Keratinocyte (primary cell): Measurements from ENCODE around the gene ADAMTS6. TPM values are rescaled to one million over a fixed set of nuclear protein-coding genes. Genes with fewer than 3 reads are reported as not detected.
A peak's percentile ranks its signal among the peaks of the same experiment; 100 is the strongest.

Source experiments
- DNase-seq: peaks from one replicate; pipeline ENCODE4 v3.0.0-alpha.2; 2011; ENCODE audit warnings: low read depth, missing footprints, low spot score
- FAIRE-seq: peaks from 2 replicates; lab custom pipeline; 2011; peaks lifted over from hg19 to GRCh38; lab: Jason Lieb, UNC
- H2AFZ ChIP-seq: 2 replicates; pipeline ENCODE4 v1.6.0; 2012; ENCODE audit warnings: low read length, control low read depth, inconsistent platforms; ENCODE audit not compliant: control insufficient read depth
- H3K27ac ChIP-seq: 2 replicates; pipeline ENCODE4 v1.5.1; 2011; ENCODE audit warnings: low read length; ENCODE audit not compliant: control insufficient read depth, insufficient read depth
- H3K27me3 ChIP-seq: 3 replicates; pipeline ENCODE4 v1.6.0; 2011; ENCODE audit warnings: low read length; ENCODE audit not compliant: control insufficient read depth, insufficient read depth; ENCODE audit errors: extremely low read depth
- H3K36me3 ChIP-seq, 2 experiments: 2 replicates in 1 of 2; 3 replicates in 1 of 2; pipeline ENCODE4 v1.5.1; 2011; ENCODE audit warnings: low read length in 2 of 2, mild to moderate bottlenecking in 1 of 2; ENCODE audit not compliant: control insufficient read depth in 2 of 2, insufficient read depth in 2 of 2; ENCODE audit errors: extremely low read depth in 1 of 2
- H3K4me1 ChIP-seq: 3 replicates; pipeline ENCODE4 v1.5.1; 2011; ENCODE audit warnings: low read length; ENCODE audit not compliant: control insufficient read depth, insufficient read depth; ENCODE audit errors: extremely low read depth
- H3K4me2 ChIP-seq: 3 replicates; pipeline ENCODE4 v1.6.0; 2011; ENCODE audit warnings: low read depth, low read length; ENCODE audit not compliant: control insufficient read depth, insufficient read depth; ENCODE audit errors: extremely low read depth
- H3K4me3 ChIP-seq, 3 experiments: fragments of 200-600 bp in 1 of 3; sonication (generic) in 1 of 3; 2 replicates in 2 of 3; 3 replicates in 1 of 3; pipeline ENCODE4 v1.5.1; 2011 to 2016; ENCODE audit warnings: low read length in 3 of 3, mild to moderate bottlenecking in 3 of 3, control low read depth in 2 of 3, inconsistent platforms in 1 of 3, low read depth in 1 of 3, mixed read lengths in 1 of 3, mixed run types in 1 of 3, moderate library complexity in 1 of 3; ENCODE audit not compliant: control insufficient read depth in 2 of 3, insufficient read depth in 2 of 3; ENCODE audit errors: extremely low read depth in 1 of 3
- H3K79me2 ChIP-seq: 2 replicates; pipeline ENCODE4 v1.6.0; 2012; ENCODE audit warnings: low read length; ENCODE audit not compliant: control insufficient read depth, insufficient read depth
- H3K9ac ChIP-seq: 3 replicates; pipeline ENCODE4 v1.6.0; 2011; ENCODE audit warnings: low read length; ENCODE audit not compliant: control insufficient read depth, insufficient read depth; ENCODE audit errors: extremely low read depth
- H3K9me1 ChIP-seq: 3 replicates; pipeline ENCODE4 v1.6.0; 2011; ENCODE audit warnings: low read length; ENCODE audit not compliant: control insufficient read depth, insufficient read depth; ENCODE audit errors: extremely low read depth
- H3K9me3 ChIP-seq: 2 replicates; pipeline ENCODE4 v1.5.1; 2012; ENCODE audit warnings: low read depth, low read length; ENCODE audit not compliant: control insufficient read depth
- H4K20me1 ChIP-seq: 3 replicates; pipeline ENCODE4 v1.6.0; 2011; ENCODE audit warnings: low read length; ENCODE audit not compliant: control insufficient read depth, insufficient read depth; ENCODE audit errors: extremely low read depth
- EZH2 ChIP-seq: IDR thresholded peaks from one replicate; pipeline ENCODE4 v1.6.1; 2012; ENCODE audit warnings: inconsistent platforms, mild to moderate bottlenecking, low read length, moderate library complexity
- dilution Hi-C: fragments of 300-500 bp; cut with MboI; formaldehyde crosslinking; loops from one replicate; pipeline ENCODE4 v1.7.0; 2020; ENCODE audit warnings: low sequenced_read_pairs; ENCODE audit not compliant: extremely low pct_ligation_motif_present
- polyA plus RNA-seq, 5 experiments: library from polyadenylated mRNA; depleted of rRNA in 3 of 5; stranded (reverse) in 3 of 5; stranded (forward) in 1 of 5; unstranded in 1 of 5; fragments of >200 nt; gene quantifications; 1 replicate in 1 of 5; 2 replicates in 3 of 5; 3 replicates in 1 of 5; pipeline versions ENCODE4 v1.2.1 to v1.2.3, GENCODE V29; 2011 to 2012; ENCODE audit warnings: missing spikeins in 2 of 5, low read depth in 1 of 5, low replicate concordance in 1 of 5
- TF ChIP-seq, protein P1 (sequence below), 3 experiments: IDR thresholded peaks in 1 of 3; conservative IDR thresholded peaks in 1 of 3; optimal IDR thresholded peaks in 1 of 3; 2 replicates in 2 of 3; 3 replicates in 1 of 3; pipeline versions ENCODE3 to v1.5.1; 2011; ENCODE audit warnings: low read length in 3 of 3, mild to moderate bottlenecking in 3 of 3, moderate library complexity in 2 of 3, control low read depth in 1 of 3, inconsistent platforms in 1 of 3; ENCODE audit not compliant: insufficient read depth in 2 of 3; ENCODE audit errors: extremely low read depth in 1 of 3

Gene ADAMTS6
- polyA plus RNA-seq, 1 donor (not counting 4 experiments of a cell fraction or from before 2014, with no cell fraction given) = 10.9 TPM

- TF ChIP-seq, protein P1, sequence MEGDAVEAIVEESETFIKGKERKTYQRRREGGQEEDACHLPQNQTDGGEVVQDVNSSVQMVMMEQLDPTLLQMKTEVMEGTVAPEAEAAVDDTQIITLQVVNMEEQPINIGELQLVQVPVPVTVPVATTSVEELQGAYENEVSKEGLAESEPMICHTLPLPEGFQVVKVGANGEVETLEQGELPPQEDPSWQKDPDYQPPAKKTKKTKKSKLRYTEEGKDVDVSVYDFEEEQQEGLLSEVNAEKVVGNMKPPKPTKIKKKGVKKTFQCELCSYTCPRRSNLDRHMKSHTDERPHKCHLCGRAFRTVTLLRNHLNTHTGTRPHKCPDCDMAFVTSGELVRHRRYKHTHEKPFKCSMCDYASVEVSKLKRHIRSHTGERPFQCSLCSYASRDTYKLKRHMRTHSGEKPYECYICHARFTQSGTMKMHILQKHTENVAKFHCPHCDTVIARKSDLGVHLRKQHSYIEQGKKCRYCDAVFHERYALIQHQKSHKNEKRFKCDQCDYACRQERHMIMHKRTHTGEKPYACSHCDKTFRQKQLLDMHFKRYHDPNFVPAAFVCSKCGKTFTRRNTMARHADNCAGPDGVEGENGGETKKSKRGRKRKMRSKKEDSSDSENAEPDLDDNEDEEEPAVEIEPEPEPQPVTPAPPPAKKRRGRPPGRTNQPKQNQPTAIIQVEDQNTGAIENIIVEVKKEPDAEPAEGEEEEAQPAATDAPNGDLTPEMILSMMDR (optimal IDR thresholded peaks at IDR 0.05 in 1 of 3, IDR thresholded peaks at IDR 0.05 in 1 of 3, conservative IDR thresholded peaks at IDR 0.05 in 1 of 3; ENCODE audit: extremely low read depth in 1 of 3, insufficient read depth in 2 of 3, low read length in 3 of 3) = no peak
- no peak for TF ChIP-seq EZH2
- Histone ChIP-seq H3K9ac (no peak overlapping the region), H3K4me1 (peaks cover 7% of the 10 kb centered on the region), H3K27ac (no peak overlapping the region), H3K79me2 (peaks cover 8% of the 10 kb centered on the region), H3K9me1 (no peaks in the 10 kb centered on the region), H3K36me3 (no peaks in the 10 kb centered on the region), H4K20me1 (no peaks in the 10 kb centered on the region), H3K4me3 (no peak overlapping the region), H2AFZ (no peak overlapping the region), H3K27me3 (no peaks in the 10 kb centered on the region), H3K4me2 (no peak overlapping the region), H3K9me3 (no peaks in the 10 kb centered on the region)
- dilution Hi-C loops = no loop called here
- DNase-seq (no peak), FAIRE-seq (no peak)
Observed at GRCh38 chr5:65485405-65485804, 3.7 kb upstream of the ADAMTS6 start.

DNA sequence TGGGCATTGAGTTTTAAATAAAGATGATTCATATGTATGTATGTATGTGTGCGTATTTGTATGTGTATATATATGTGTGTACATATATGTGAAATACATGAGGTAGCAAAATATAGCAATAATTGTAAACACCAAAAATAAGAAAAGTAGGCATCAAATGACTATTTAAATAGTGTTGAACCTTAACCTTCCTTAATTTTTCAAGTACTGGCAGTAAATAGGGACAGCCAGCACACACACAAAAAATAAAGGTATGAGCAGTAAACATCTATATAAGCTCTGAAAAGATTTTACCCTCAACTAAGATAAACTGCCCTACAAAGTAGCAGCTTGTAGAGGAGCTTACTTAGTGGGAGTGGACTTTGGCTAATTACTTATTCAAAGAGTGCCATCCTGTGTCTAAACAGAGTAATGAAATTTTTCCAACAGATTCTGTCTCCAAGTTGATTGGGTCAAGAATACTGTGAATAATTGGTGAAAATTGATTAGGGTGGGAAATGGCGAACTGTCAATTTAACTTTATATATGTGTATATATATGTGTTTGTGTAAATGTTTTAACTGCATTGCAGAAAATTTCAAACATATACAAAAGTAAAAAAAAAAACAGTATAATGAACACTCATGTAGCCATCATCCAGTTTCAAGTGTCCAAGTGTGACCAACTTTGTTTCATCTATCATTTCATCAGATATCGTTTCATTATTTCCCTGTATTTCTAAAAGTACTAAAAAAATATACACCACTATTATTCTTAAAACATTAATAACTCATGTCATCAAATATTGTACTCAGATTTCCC is 2.0 kb upstream of the ADAMTS6 start:
- no peaks in the 10 kb centered on the region for H3K27me3 ChIP-seq
- H3K4me1 ChIP-seq = peaks cover 11% of the 10 kb centered on the region
- dilution Hi-C loops = no loop called here
- H3K36me3 ChIP-seq = no peaks in the 10 kb centered on the region
- H3K79me2 ChIP-seq = peaks cover 24% of the 10 kb centered on the region
- no peak overlapping the region for H3K9ac ChIP-seq
- DNase-seq (peak; percentile 23), FAIRE-seq (no peak)
- H3K9me1 ChIP-seq = no peaks in the 10 kb centered on the region
- no peaks in the 10 kb centered on the region for H4K20me1 ChIP-seq
- H3K9me3 ChIP-seq = no peaks in the 10 kb centered on the region
- H3K4me2 ChIP-seq = peak overlapping the region; percentile 87
- H3K4me3 ChIP-seq = peak overlapping the region; percentile 43 to 98 (median 97)
- no peak for TF ChIP-seq EZH2
- TF ChIP-seq, protein P1 (optimal IDR thresholded peaks at IDR 0.05 in 1 of 3, IDR thresholded peaks at IDR 0.05 in 1 of 3, conservative IDR thresholded peaks at IDR 0.05 in 1 of 3; ENCODE audit: extremely low read depth in 1 of 3, insufficient read depth in 2 of 3, low read length in 3 of 3) = peak in 2 of 3 experiments; percentile 22 to 44
- no peak overlapping the region for H2AFZ ChIP-seq
- H3K27ac ChIP-seq = peak overlapping the region; percentile 83
